HepG2 (cell line): ENCODE data around the gene LRRC63. TPM values are rescaled to one million over a fixed set of nuclear protein-coding genes. Genes with fewer than 3 reads are reported as not detected.
A peak's percentile ranks its signal among the peaks of the same experiment; 100 is the strongest.

ENCODE experiments used
- ATAC-seq: fragments of 200-7000 bp; cut with Tn5 transposase; 3 replicates; pipeline ENCODE4 v1.9.1; 2020; ENCODE audit warnings: mild to moderate bottlenecking, moderate library complexity
- BruUV-seq: library from RNA; stranded (reverse); fragments of 400-500 nt; replicated peaks from 2 replicates; lab custom pipeline; 2021; lab: Mats Ljungman, UMichigan
- CTCF ChIA-PET: fragments of 300-600 bp; formaldehyde crosslinking; extraction: SDS; loops from one replicate; lab custom pipeline; 2021; ENCODE audit warnings: low total read pairs, inconsistent platforms, low intra/inter-chr PET ratio; lab: Yijun Ruan, JAX
- POLR2A ChIA-PET: fragments of 350-600 bp; sonication (Branson Sonifier 250); formaldehyde crosslinking; loops from one replicate; lab custom pipeline; 2020; ENCODE audit warnings: antibody characterized with exemption, inconsistent platforms; lab: Yijun Ruan, JAX
- DNase-seq: peaks from one replicate; pipeline ENCODE4 v3.0.0-alpha.2; 2015; ENCODE audit warnings: low spot score
- FAIRE-seq: peaks from 3 replicates; lab custom pipeline; 2011; peaks lifted over from hg19 to GRCh38; lab: Jason Lieb, UNC
- H2AFZ ChIP-seq: one replicate; pipeline ENCODE4 v1.6.1; 2011; ENCODE audit warnings: low read length, inconsistent platforms
- H3K27ac ChIP-seq: fragments of 300-600 bp; 3 replicates; pipeline ENCODE4 v1.8.0; 2011; ENCODE audit warnings: mixed run types, mild to moderate bottlenecking, mixed read lengths, low read length, inconsistent platforms; ENCODE audit not compliant: insufficient read depth; ENCODE audit errors: extremely low read length
- H3K27me3 ChIP-seq, 2 experiments: fragments of 200-600 bp in 1 of 2; 2 replicates in 1 of 2; 3 replicates in 1 of 2; pipeline versions ENCODE4 v1.6.0 to v1.8.0; 2011; ENCODE audit warnings: low read length in 2 of 2, mild to moderate bottlenecking in 2 of 2, moderate library complexity in 2 of 2, inconsistent platforms in 1 of 2; ENCODE audit not compliant: insufficient read depth in 2 of 2, control insufficient read depth in 1 of 2
- H3K36me3 ChIP-seq, 2 experiments: fragments of 200-600 bp in 1 of 2; replicated peaks in 1 of 2; 2 replicates in 1 of 2; 3 replicates in 1 of 2; pipeline versions ENCODE4 v1.5.1 to v1.8.0; 2011; ENCODE audit warnings: low read length in 2 of 2, inconsistent platforms in 1 of 2; ENCODE audit not compliant: insufficient read depth in 2 of 2, control insufficient read depth in 1 of 2
- H3K4me1 ChIP-seq: 2 replicates; pipeline ENCODE4 v1.5.1; 2012; ENCODE audit warnings: low read length, inconsistent platforms; ENCODE audit not compliant: insufficient read depth
- H3K4me2 ChIP-seq: 2 replicates; pipeline ENCODE4 v1.6.0; 2011; ENCODE audit warnings: low read depth, low read length, inconsistent platforms
- H3K4me3 ChIP-seq, 3 experiments: fragments of 200-600 bp in 1 of 3; sonication (generic), shearing (Covaris generic) in 1 of 3; replicated peaks in 1 of 3; 2 replicates each; pipeline ENCODE4 v1.5.1; 2011 to 2016; ENCODE audit warnings: low read length in 3 of 3, inconsistent platforms in 2 of 3, low read depth in 2 of 3, mild to moderate bottlenecking in 2 of 3, control low read depth in 1 of 3, mixed read lengths in 1 of 3; ENCODE audit not compliant: insufficient read depth in 1 of 3
- H3K79me2 ChIP-seq: one replicate; pipeline ENCODE4 v1.6.1; 2011; ENCODE audit warnings: low read length, inconsistent platforms; ENCODE audit not compliant: insufficient read depth
- H3K9ac ChIP-seq: 2 replicates; pipeline ENCODE4 v1.6.0; 2011; ENCODE audit warnings: mild to moderate bottlenecking, low read depth, low read length, inconsistent platforms; ENCODE audit not compliant: insufficient read depth
- H3K9me3 ChIP-seq: 2 replicates; pipeline ENCODE4 v1.5.1; 2012; ENCODE audit warnings: mild to moderate bottlenecking, low read length
- H4K20me1 ChIP-seq: 2 replicates; pipeline ENCODE4 v1.6.0; 2011; ENCODE audit warnings: inconsistent platforms, mild to moderate bottlenecking, low read length, moderate library complexity; ENCODE audit not compliant: insufficient read depth
- MAFK ChIP-seq, 2 experiments: IDR thresholded peaks in 1 of 2; conservative IDR thresholded peaks in 1 of 2; 2 replicates each; pipeline ENCODE4 v1.6.1; 2011; ENCODE audit warnings: improper control_type of control experiment in 2 of 2, low read length in 2 of 2
- SMC3 ChIP-seq: IDR thresholded peaks from 2 replicates; pipeline ENCODE4 v1.6.1; 2011; ENCODE audit warnings: low read length, improper control_type of control experiment
- STAG1 ChIP-seq: sonication (generic); formaldehyde crosslinking; IDR thresholded peaks from 2 replicates; pipeline ENCODE4 v1.4.0; 2020; ENCODE audit warnings: missing genetic modification reagents
- WGBS: methylation state at CpG from one replicate; pipeline ENCODE4 v1.1.6; 2017; ENCODE audit warnings: low lambda C conversion rate; 5-methylcytosine and 5-hydroxymethylcytosine counted together
- in situ Hi-C: cut with HindIII; loops from 2 replicates; pipeline ENCODE4 v1.10.0; 2017; ENCODE audit warnings: low pct_unique_long_range_greater_than_20kb; ENCODE audit not compliant: extremely low pct_ligation_motif_present
- intact Hi-C: fragments of 100-400 bp; cut with micrococcal nuclease; formaldehyde crosslinking; loops from one replicate; pipeline ENCODE4 v1.10.0; 2022; ENCODE audit not compliant: unreplicated experiment
- polyA plus RNA-seq, 8 experiments: library from polyadenylated mRNA; depleted of rRNA in 3 of 8; stranded (reverse) in 7 of 8; unstranded in 1 of 8; fragments of >200 nt; fragmentation: Illumina TruSeq in 4 of 8; extraction: Trizol in 4 of 8; gene quantifications; 2 replicates each; pipeline versions ENCODE4 v1.2.1 to v1.2.3, GENCODE V29; 2011 to 2016; ENCODE audit warnings: low read depth in 4 of 8, missing spikeins in 1 of 8, mixed read lengths in 1 of 8; ENCODE audit not compliant: insufficient read depth in 1 of 8
- total RNA-seq, 5 experiments: library from RNA; depleted of rRNA; stranded (reverse); fragments of >200 nt; fragmentation: Illumina TruSeq; extraction: Trizol; gene quantifications; 2 replicates each; pipeline ENCODE4 v1.2.3, GENCODE V29; 2016; ENCODE audit warnings: low read depth in 1 of 5
- TF ChIP-seq, protein P1 (sequence below): sonication (generic); formaldehyde crosslinking; IDR thresholded peaks from 2 replicates; pipeline ENCODE4 v1.5.0; 2020; ENCODE audit warnings: mild to moderate bottlenecking, missing genetic modification reagents, moderate library complexity

The LRRC63 gene
- total and polyA plus RNA-seq, 2 of the 13 experiments (the other 11 are each of a cell fraction or from before 2014, with no cell fraction given), result not detected

DNA sequence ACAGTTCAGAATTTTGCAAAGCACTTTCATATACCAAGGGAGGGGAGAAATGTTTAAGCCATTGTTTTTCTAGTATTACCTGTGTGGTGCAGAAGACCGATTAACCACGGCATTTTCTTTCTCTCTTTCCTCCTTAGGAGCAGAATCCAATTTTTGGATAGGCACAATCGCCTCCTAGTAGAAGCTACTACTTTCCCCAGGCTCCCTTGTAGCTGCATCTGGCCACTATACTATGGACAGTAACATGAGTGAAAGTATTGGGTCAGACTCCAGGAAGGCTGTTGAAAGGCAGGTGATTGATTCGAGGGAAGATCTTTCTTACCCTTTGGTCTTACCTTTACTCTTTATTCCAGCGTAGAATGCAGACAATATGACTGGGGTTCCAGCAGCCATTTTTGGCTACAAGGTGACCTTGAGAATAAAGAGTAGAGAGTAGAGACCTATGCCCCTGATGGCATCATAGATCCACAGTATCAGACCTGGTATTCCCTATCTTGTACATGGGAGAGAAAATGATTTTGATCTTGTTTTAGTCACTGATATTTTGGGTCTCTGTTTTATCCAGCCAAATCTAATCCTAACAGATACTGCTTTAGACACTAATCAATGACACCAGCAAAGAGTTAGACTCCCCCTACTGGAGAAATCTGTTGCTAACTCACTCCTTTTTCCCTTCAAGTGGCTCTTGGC is 77.0 kb downstream of the LRRC63 start:
- no TSS peak for BruUV-seq
- 0 out of 5 replicates have a peak, but pooled peaks cover 0 to 2% of the 10 kb centered on the region in 2 experiments for H3K27me3 ChIP-seq
- ATAC-seq, result peak; percentile 81
- WGBS, result 10% methylated on average over 5 of the region's 5 CpGs
- no peaks in the 10 kb centered on the region for H3K36me3 ChIP-seq
- no peaks in the 10 kb centered on the region for H3K79me2 ChIP-seq
- H3K27ac ChIP-seq, result no peak overlapping the region
- no peak overlapping the region for H3K4me3 ChIP-seq
- ChIA-PET CTCF (interaction anchor here (0.8 kb wide), 1 partner anchor 142 kb away, joined by 3 read pairs; no protein-coding TSS in a partner anchor), POLR2A (no interaction called here)
- H2AFZ ChIP-seq, result no peak overlapping the region
- no peak overlapping the region for H3K4me2 ChIP-seq
- no peaks in the 10 kb centered on the region for H3K9me3 ChIP-seq
- intact Hi-C loops (loop anchor here (1.0 kb wide), 2 partner anchors 141 to 481 kb away; no protein-coding TSS in a partner anchor), in situ Hi-C loops (no loop called here)
- no peaks in the 10 kb centered on the region for H4K20me1 ChIP-seq
- H3K4me1 ChIP-seq, result no peaks in the 10 kb centered on the region
- no peak overlapping the region for H3K9ac ChIP-seq
- TF ChIP-seq MAFK (conservative IDR thresholded peaks at IDR 0.05 in 1 of 2, IDR thresholded peaks at IDR 0.05 in 1 of 2; ENCODE audit: low read length in 2 of 2) (no peak), SMC3 (peak; percentile 14; the same call in 1 of the 2 replicates), STAG1 (CRISPR knock-in tag) (peak; percentile 47)
- TF ChIP-seq, protein P1, sequence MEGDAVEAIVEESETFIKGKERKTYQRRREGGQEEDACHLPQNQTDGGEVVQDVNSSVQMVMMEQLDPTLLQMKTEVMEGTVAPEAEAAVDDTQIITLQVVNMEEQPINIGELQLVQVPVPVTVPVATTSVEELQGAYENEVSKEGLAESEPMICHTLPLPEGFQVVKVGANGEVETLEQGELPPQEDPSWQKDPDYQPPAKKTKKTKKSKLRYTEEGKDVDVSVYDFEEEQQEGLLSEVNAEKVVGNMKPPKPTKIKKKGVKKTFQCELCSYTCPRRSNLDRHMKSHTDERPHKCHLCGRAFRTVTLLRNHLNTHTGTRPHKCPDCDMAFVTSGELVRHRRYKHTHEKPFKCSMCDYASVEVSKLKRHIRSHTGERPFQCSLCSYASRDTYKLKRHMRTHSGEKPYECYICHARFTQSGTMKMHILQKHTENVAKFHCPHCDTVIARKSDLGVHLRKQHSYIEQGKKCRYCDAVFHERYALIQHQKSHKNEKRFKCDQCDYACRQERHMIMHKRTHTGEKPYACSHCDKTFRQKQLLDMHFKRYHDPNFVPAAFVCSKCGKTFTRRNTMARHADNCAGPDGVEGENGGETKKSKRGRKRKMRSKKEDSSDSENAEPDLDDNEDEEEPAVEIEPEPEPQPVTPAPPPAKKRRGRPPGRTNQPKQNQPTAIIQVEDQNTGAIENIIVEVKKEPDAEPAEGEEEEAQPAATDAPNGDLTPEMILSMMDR (CRISPR knock-in tag), result peak; percentile 55
- peak; percentile 70 for FAIRE-seq
- peak; percentile 27 for DNase-seq
